H1 (cell line): ENCODE results near the gene KIAA1755. TPM values are rescaled to one million over a fixed set of nuclear protein-coding genes. Genes with fewer than 3 reads are reported as not detected.

Experiments used
- CTCF ChIA-PET: fragments of 300-600 bp; sonication (Branson Sonifier 250); formaldehyde crosslinking; loops from one replicate; lab custom pipeline; 2021; ENCODE audit not compliant: partially characterized antibody; lab: Charles Lee
- POLR2A ChIA-PET: fragments of 300-600 bp; sonication (Branson Sonifier 250); formaldehyde crosslinking; loops from one replicate; lab custom pipeline; 2021; ENCODE audit warnings: inconsistent platforms; ENCODE audit not compliant: partially characterized antibody; lab: Charles Lee
- DNase-seq, 2 experiments: peaks; one replicate each; pipeline versions ENCODE4 v3.0.0 to v3.0.0-alpha.2; 2010 to 2022; ENCODE audit warnings: low spot score in 2 of 2, low read depth in 1 of 2, mixed read lengths in 1 of 2
- FAIRE-seq: peaks from 2 replicates; lab custom pipeline; 2011; peaks lifted over from hg19 to GRCh38; lab: Jason Lieb, UNC
- H2AFZ ChIP-seq: 2 replicates; pipeline ENCODE4 v1.8.1; 2012; ENCODE audit warnings: low read length, inconsistent platforms
- H2AK5ac ChIP-seq: 2 replicates; pipeline ENCODE4 v1.6.1; 2013; ENCODE audit warnings: low read depth, low read length
- H2BK120ac ChIP-seq: replicated peaks from 2 replicates; pipeline ENCODE3; 2013; ENCODE audit warnings: low read depth, low read length, inconsistent platforms
- H2BK12ac ChIP-seq: 2 replicates; pipeline ENCODE4 v1.6.1; 2013; ENCODE audit warnings: low read depth, low read length
- H2BK15ac ChIP-seq: 2 replicates; pipeline ENCODE4 v1.6.1; 2013; ENCODE audit warnings: low read length
- H2BK20ac ChIP-seq: 2 replicates; pipeline ENCODE4 v1.6.1; 2013; ENCODE audit warnings: low read length
- H2BK5ac ChIP-seq: 2 replicates; pipeline ENCODE4 v1.6.1; 2013; ENCODE audit warnings: low read depth, low read length
- H3K14ac ChIP-seq: 2 replicates; pipeline ENCODE4 v1.6.1; 2013; ENCODE audit warnings: inconsistent platforms; ENCODE audit not compliant: insufficient read length
- H3K18ac ChIP-seq: 2 replicates; pipeline ENCODE4 v1.6.1; 2013; ENCODE audit warnings: low read length; ENCODE audit errors: extremely low read depth
- H3K23ac ChIP-seq: 2 replicates; pipeline ENCODE4 v1.6.1; 2013; ENCODE audit warnings: inconsistent platforms; ENCODE audit not compliant: insufficient read length
- H3K23me2 ChIP-seq: 2 replicates; pipeline ENCODE4 v1.6.1; 2013; ENCODE audit warnings: low read depth, low read length
- H3K27ac ChIP-seq: 2 replicates; pipeline ENCODE4 v1.6.1; 2011; ENCODE audit warnings: low read depth, low read length, inconsistent platforms
- H3K27me3 ChIP-seq, 4 experiments: replicated peaks in 1 of 4; 1 replicate in 1 of 4; 2 replicates in 3 of 4; pipeline versions ENCODE4 v1.6.1 to v1.8.1; 2011 to 2013; ENCODE audit warnings: low read length in 3 of 4, mild to moderate bottlenecking in 3 of 4, inconsistent platforms in 2 of 4, mixed read lengths in 2 of 4, moderate library complexity in 1 of 4; ENCODE audit not compliant: control insufficient read depth in 3 of 4, insufficient read depth in 3 of 4; ENCODE audit errors: extremely low read depth in 1 of 4
- H3K36me3 ChIP-seq, 4 experiments: 2 replicates each; pipeline versions ENCODE4 v1.6.1 to v1.8.1; 2011 to 2013; ENCODE audit warnings: mild to moderate bottlenecking in 4 of 4, low read length in 3 of 4, moderate library complexity in 2 of 4, control low read depth in 1 of 4, inconsistent platforms in 1 of 4; ENCODE audit not compliant: insufficient read depth in 4 of 4, control insufficient read depth in 2 of 4
- H3K4ac ChIP-seq: replicated peaks from 2 replicates; pipeline ENCODE3; 2013; ENCODE audit warnings: low read length, low read depth, mixed read lengths, inconsistent platforms; ENCODE audit not compliant: insufficient read length
- H3K4me1 ChIP-seq, 4 experiments: replicated peaks in 1 of 4; 1 replicate in 1 of 4; 2 replicates in 3 of 4; pipeline versions ENCODE4 v1.6.1 to v1.8.1; 2011 to 2013; ENCODE audit warnings: low read length in 3 of 4, inconsistent platforms in 2 of 4, mixed read lengths in 1 of 4; ENCODE audit not compliant: insufficient read depth in 4 of 4, control insufficient read depth in 3 of 4
- H3K4me2 ChIP-seq, 2 experiments: 2 replicates each; pipeline versions ENCODE4 v1.6.1 to v1.8.1; 2011 to 2013; ENCODE audit warnings: low read depth in 2 of 2, low read length in 2 of 2, control low read depth in 1 of 2, inconsistent platforms in 1 of 2, mild to moderate bottlenecking in 1 of 2; ENCODE audit not compliant: insufficient read depth in 1 of 2
- H3K4me3 ChIP-seq, 4 experiments: fragments of 200-600, 300-600 bp in 1 of 4; sonication (generic), shearing (Covaris generic), sonication (Bioruptor Twin) in 1 of 4; 2 replicates each; pipeline versions ENCODE4 v1.5.1 to v1.8.1; 2011 to 2016; ENCODE audit warnings: low read length in 4 of 4, low read depth in 3 of 4, control low read depth in 2 of 4, inconsistent platforms in 2 of 4, mild to moderate bottlenecking in 2 of 4, mixed read lengths in 1 of 4, moderate library complexity in 1 of 4; ENCODE audit not compliant: insufficient read depth in 2 of 4; ENCODE audit errors: extremely low read depth in 1 of 4
- H3K56ac ChIP-seq: replicated peaks from 2 replicates; pipeline ENCODE3; 2013; ENCODE audit warnings: low read depth, mild to moderate bottlenecking, mixed read lengths, low read length, inconsistent platforms; ENCODE audit not compliant: insufficient read length
- H3K79me1 ChIP-seq: 2 replicates; pipeline ENCODE4 v1.6.1; 2013; ENCODE audit warnings: low read depth, low read length, control low read depth
- H3K79me2 ChIP-seq, 2 experiments: 2 replicates each; pipeline versions ENCODE4 v1.6.1 to v1.8.1; 2012 to 2013; ENCODE audit warnings: low read length in 2 of 2, mild to moderate bottlenecking in 2 of 2, inconsistent platforms in 1 of 2; ENCODE audit not compliant: insufficient read depth in 2 of 2, control insufficient read depth in 1 of 2
- H3K9ac ChIP-seq, 4 experiments: replicated peaks in 1 of 4; 1 replicate in 1 of 4; 2 replicates in 3 of 4; pipeline versions ENCODE4 v1.6.1 to v1.8.1; 2011 to 2013; ENCODE audit warnings: low read depth in 3 of 4, low read length in 3 of 4, control low read depth in 2 of 4, mild to moderate bottlenecking in 2 of 4, moderate library complexity in 2 of 4, inconsistent platforms in 1 of 4; ENCODE audit errors: extremely low read depth in 1 of 4
- H3K9me3 ChIP-seq, 2 experiments: 2 replicates each; pipeline versions ENCODE4 v1.6.1 to v1.8.1; 2012 to 2013; ENCODE audit warnings: mild to moderate bottlenecking in 2 of 2, moderate library complexity in 2 of 2, control low read depth in 1 of 2, inconsistent platforms in 1 of 2, low read depth in 1 of 2, low read length in 1 of 2, mixed read lengths in 1 of 2; ENCODE audit not compliant: insufficient read depth in 2 of 2
- H4K20me1 ChIP-seq, 2 experiments: replicated peaks in 1 of 2; 2 replicates each; pipeline versions ENCODE3 to v1.8.1; 2011 to 2013; ENCODE audit warnings: inconsistent platforms in 2 of 2, low read length in 2 of 2, mild to moderate bottlenecking in 1 of 2; ENCODE audit not compliant: insufficient read depth in 2 of 2, control insufficient read depth in 1 of 2
- H4K5ac ChIP-seq: 2 replicates; pipeline ENCODE4 v1.6.1; 2013; ENCODE audit warnings: low read length, low read depth, mixed read lengths, inconsistent platforms; ENCODE audit not compliant: insufficient read length
- H4K8ac ChIP-seq: 2 replicates; pipeline ENCODE4 v1.8.0; 2013; ENCODE audit warnings: mild to moderate bottlenecking, moderate library complexity, low read length, inconsistent platforms; ENCODE audit not compliant: insufficient read depth; ENCODE audit errors: extremely low read depth
- H4K91ac ChIP-seq: replicated peaks from 2 replicates; pipeline ENCODE3; 2013; ENCODE audit warnings: low read length, mixed read lengths, inconsistent platforms; ENCODE audit not compliant: insufficient read length
- CBX5 ChIP-seq: fragments of 300-800, 300-1000 bp; sonication (generic); IDR thresholded peaks from 2 replicates; pipeline ENCODE4 v1.7.1; 2016; ENCODE audit warnings: antibody characterized with exemption, low read length, low read depth
- CHD1 ChIP-seq: IDR thresholded peaks from 2 replicates; pipeline ENCODE4 v1.6.1; 2012; ENCODE audit warnings: low read depth, low read length, improper control_type of control experiment
- JUN ChIP-seq: IDR thresholded peaks from 2 replicates; pipeline ENCODE4 v1.6.1; 2011; ENCODE audit warnings: low read depth, mild to moderate bottlenecking, improper control_type of control experiment, low read length
- KDM4A ChIP-seq: IDR thresholded peaks from one replicate; pipeline ENCODE4 v1.7.1; 2012; ENCODE audit warnings: low read depth, mild to moderate bottlenecking, moderate library complexity, low read length, inconsistent platforms; ENCODE audit not compliant: severe bottlenecking
- RNF2 ChIP-seq: fragments of 200-900, 300-1000 bp; sonication (generic); IDR thresholded peaks from 2 replicates; pipeline ENCODE4 v1.7.1; 2016; ENCODE audit warnings: borderline replicate concordance, low read depth, mild to moderate bottlenecking, antibody characterized with exemption, low read length; ENCODE audit not compliant: poor library complexity, severe bottlenecking; ENCODE audit errors: missing control alignments
- WGBS, 2 experiments: shearing (Covaris generic) in 1 of 2; methylation state at CpG; one replicate each; pipeline versions ENCODE4 v1.1.6 to v1.1.7; 2013 to 2015; ENCODE audit warnings: low lambda C conversion rate in 2 of 2, mixed read lengths in 2 of 2, inconsistent platforms in 1 of 2, low coverage in 1 of 2, missing lambda C conversion rate in 1 of 2; ENCODE audit not compliant: insufficient replicate concordance in 2 of 2, insufficient coverage in 1 of 2, insufficient read length in 1 of 2; ENCODE audit errors: extremely low coverage in 1 of 2, missing lambda C conversion rate in 1 of 2; 5-methylcytosine and 5-hydroxymethylcytosine counted together
- polyA plus RNA-seq, 7 experiments: library from polyadenylated mRNA; depleted of rRNA in 3 of 7; stranded (reverse) in 5 of 7; unstranded in 2 of 7; fragments of >200 nt in 5 of 7; fragments of 200-250 nt in 2 of 7; gene quantifications; 1 replicate in 5 of 7; 2 replicates in 1 of 7; 4 replicates in 1 of 7; pipeline versions ENCODE4 v1.2.1 to v1.2.3, GENCODE V29; 2011 to 2013; ENCODE audit warnings: missing spikeins in 2 of 7, mixed read lengths in 2 of 7
- total RNA-seq: library from RNA; stranded (reverse); fragmentation: NEBNext Ultra II Directional; extraction: Animal tissue kit (Norgen Biotek cat#: 25700); gene quantifications from 2 replicates; pipeline ENCODE4 v1.2.1, GENCODE V29; 2021
- TF ChIP-seq, protein P1 (sequence below): IDR thresholded peaks from 2 replicates; pipeline ENCODE4 v1.6.1; 2012; ENCODE audit warnings: low read length, inconsistent platforms

KIAA1755 gene
- total and polyA plus RNA-seq, 2 of the 8 experiments (the other 6 are each of a cell fraction or from before 2014, with no cell fraction given): 0.23 TPM; not detected in 1

- no peak overlapping the region for H2AK5ac ChIP-seq
- no peak overlapping the region for H2AFZ ChIP-seq
- H3K14ac ChIP-seq: no peak overlapping the region
- no peaks in the 10 kb centered on the region for H3K79me1 ChIP-seq
- no peak overlapping the region for H4K5ac ChIP-seq
- no peak overlapping the region for H3K56ac ChIP-seq
- H3K9me3 ChIP-seq: no peaks in the 10 kb centered on the region
- H2BK12ac ChIP-seq: no peak overlapping the region
- no peaks in the 10 kb centered on the region for H3K36me3 ChIP-seq
- H3K9ac ChIP-seq: no peak overlapping the region
- H2BK20ac ChIP-seq: no peak overlapping the region
- H3K4me2 ChIP-seq: no peak overlapping the region
- H3K27me3 ChIP-seq: no peaks in the 10 kb centered on the region
- H2BK5ac ChIP-seq: no peak overlapping the region
- ChIA-PET CTCF (interaction anchor here (0.8 to 4.7 kb wide), 6 partner anchors 8 to 137 kb away, joined by 3 to 41 read pairs (median 4); no protein-coding TSS in a partner anchor), POLR2A (no interaction called here)
- no peak overlapping the region for H4K91ac ChIP-seq
- no peaks in the 10 kb centered on the region for H4K20me1 ChIP-seq
- no peak overlapping the region for H3K4ac ChIP-seq
- WGBS, 2 experiments: 78% methylated on average over 3 of the region's 3 CpGs; no CpG with 5 or more reads in 1 of the 2 experiments
- H2BK120ac ChIP-seq: no peak overlapping the region
- H3K27ac ChIP-seq: no peak overlapping the region
- no peak overlapping the region for H3K4me3 ChIP-seq
- no peak overlapping the region for H2BK15ac ChIP-seq
- no peak overlapping the region for H3K18ac ChIP-seq
- FAIRE-seq (no peak), DNase-seq (no peak)
- TF ChIP-seq, protein P1, sequence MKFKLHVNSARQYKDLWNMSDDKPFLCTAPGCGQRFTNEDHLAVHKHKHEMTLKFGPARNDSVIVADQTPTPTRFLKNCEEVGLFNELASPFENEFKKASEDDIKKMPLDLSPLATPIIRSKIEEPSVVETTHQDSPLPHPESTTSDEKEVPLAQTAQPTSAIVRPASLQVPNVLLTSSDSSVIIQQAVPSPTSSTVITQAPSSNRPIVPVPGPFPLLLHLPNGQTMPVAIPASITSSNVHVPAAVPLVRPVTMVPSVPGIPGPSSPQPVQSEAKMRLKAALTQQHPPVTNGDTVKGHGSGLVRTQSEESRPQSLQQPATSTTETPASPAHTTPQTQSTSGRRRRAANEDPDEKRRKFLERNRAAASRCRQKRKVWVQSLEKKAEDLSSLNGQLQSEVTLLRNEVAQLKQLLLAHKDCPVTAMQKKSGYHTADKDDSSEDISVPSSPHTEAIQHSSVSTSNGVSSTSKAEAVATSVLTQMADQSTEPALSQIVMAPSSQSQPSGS: no peak
- no peak for TF ChIP-seq CHD1
- TF ChIP-seq CBX5: no peak
- TF ChIP-seq JUN: no peak
- no peak for TF ChIP-seq RNF2
- TF ChIP-seq KDM4A: no peak
- no peaks in the 10 kb centered on the region for H3K4me1 ChIP-seq
- no peaks in the 10 kb centered on the region for H3K79me2 ChIP-seq
- no peaks in the 10 kb centered on the region for H3K23me2 ChIP-seq
- H3K23ac ChIP-seq: no peak overlapping the region
- H4K8ac ChIP-seq: no peak overlapping the region
Measured at GRCh38 chr20:38209736-38210405, 50.7 kb downstream of the KIAA1755 start.
